ENCODE data around the gene RPS6KA2.

Gene RPS6KA2

GRCh38 chr6:166520905-166521834, 105.9 kb downstream of the RPS6KA2 start:
- DNase-seq: no peak

- DNase-seq: no peak
Observed at GRCh38 chr6:166516251-166516884, 110.7 kb downstream of the RPS6KA2 start.

- DNase-seq: no peak
Observed at GRCh38 chr6:166515072-166515810, 111.8 kb downstream of the RPS6KA2 start.

- no peak for DNase-seq
Observed at GRCh38 chr6:166514196-166514595, 112.9 kb downstream of the RPS6KA2 start.

- DNase-seq: peak; percentile 49 to 56
Observed at GRCh38 chr6:166512567-166512966, 114.5 kb downstream of the RPS6KA2 start.

- no peak for DNase-seq
Observed at GRCh38 chr6:166511316-166511715, 115.7 kb downstream of the RPS6KA2 start.

- DNase-seq: no peak
Observed at GRCh38 chr6:166509193-166509592, 117.9 kb downstream of the RPS6KA2 start.

- no peak for DNase-seq
Observed at GRCh38 chr6:166508726-166509125, 118.3 kb downstream of the RPS6KA2 start.

- no peak for DNase-seq
Observed at GRCh38 chr6:166507809-166508564, 119.1 kb downstream of the RPS6KA2 start.

GRCh38 chr6:166507380-166507779, 119.7 kb downstream of the RPS6KA2 start:
- no peak for DNase-seq

- no peak for DNase-seq
Observed at GRCh38 chr6:166505133-166505905, 121.7 kb downstream of the RPS6KA2 start.

- no peak for DNase-seq
Observed at GRCh38 chr6:166504100-166504499, 123.0 kb downstream of the RPS6KA2 start.

- no peak for DNase-seq
Observed at GRCh38 chr6:166503167-166503744, 123.8 kb downstream of the RPS6KA2 start.

GRCh38 chr6:166502453-166502852, 124.6 kb downstream of the RPS6KA2 start:
- no peak for DNase-seq

- DNase-seq: no peak
Observed at GRCh38 chr6:166501246-166501645, 125.8 kb downstream of the RPS6KA2 start.

- no peak for DNase-seq
Observed at GRCh38 chr6:166500246-166500645, 126.8 kb downstream of the RPS6KA2 start.

- DNase-seq: no peak
Observed at GRCh38 chr6:166499350-166500163, 127.5 kb downstream of the RPS6KA2 start.

GRCh38 chr6:166498661-166499349, 128.2 kb downstream of the RPS6KA2 start:
- no peak for DNase-seq

GRCh38 chr6:166498228-166498627, 128.8 kb downstream of the RPS6KA2 start:
- no peak for DNase-seq

All from CD4-positive, alpha-beta T cell treated with Interleukin-1 beta for 1 hour (primary cell).